Dedifferentiated amniotic fluid mesenchymal stem cell (primary cell): ENCODE data around the gene HOXD8.

Experiments
- DNase-seq: peaks from one replicate; pipeline ENCODE4 v3.0.0-alpha.2; 2016; ENCODE audit errors: extremely low spot score

HOXD8 gene

GRCh38 chr2:176115883-176116813 is 13.4 kb upstream of the HOXD8 start, which contains the start of gene HOXD10:
Gene HOXD10 (plus strand): TSS chr2:176116778. CDS start chr2:176116834, 56 bp downstream.
- no peak for DNase-seq

DNA sequence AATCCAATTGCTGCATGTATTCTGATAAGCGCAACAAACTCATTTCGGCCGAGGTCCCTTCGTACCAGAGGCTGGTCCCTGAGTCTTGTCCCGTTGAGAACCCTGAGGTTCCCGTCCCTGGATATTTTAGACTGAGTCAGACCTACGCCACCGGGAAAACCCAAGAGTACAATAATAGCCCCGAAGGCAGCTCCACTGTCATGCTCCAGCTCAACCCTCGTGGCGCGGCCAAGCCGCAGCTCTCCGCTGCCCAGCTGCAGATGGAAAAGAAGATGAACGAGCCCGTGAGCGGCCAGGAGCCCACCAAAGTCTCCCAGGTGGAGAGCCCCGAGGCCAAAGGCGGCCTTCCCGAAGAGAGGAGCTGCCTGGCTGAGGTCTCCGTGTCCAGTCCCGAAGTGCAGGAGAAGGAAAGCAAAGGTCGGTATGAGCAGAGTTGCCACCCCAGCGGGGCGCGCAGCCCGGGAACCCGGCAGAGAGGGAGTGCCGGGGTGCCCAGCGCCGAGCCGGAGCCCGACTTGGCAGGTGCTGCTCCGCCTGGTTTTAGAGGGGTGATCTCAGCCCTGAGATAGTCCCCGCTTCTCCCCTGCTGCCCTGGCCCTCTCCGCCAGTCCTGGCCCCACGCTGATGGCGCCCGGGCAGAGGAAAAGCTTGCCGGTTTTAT is 12.2 kb upstream of the HOXD8 start:
- no peak for DNase-seq

DNA sequence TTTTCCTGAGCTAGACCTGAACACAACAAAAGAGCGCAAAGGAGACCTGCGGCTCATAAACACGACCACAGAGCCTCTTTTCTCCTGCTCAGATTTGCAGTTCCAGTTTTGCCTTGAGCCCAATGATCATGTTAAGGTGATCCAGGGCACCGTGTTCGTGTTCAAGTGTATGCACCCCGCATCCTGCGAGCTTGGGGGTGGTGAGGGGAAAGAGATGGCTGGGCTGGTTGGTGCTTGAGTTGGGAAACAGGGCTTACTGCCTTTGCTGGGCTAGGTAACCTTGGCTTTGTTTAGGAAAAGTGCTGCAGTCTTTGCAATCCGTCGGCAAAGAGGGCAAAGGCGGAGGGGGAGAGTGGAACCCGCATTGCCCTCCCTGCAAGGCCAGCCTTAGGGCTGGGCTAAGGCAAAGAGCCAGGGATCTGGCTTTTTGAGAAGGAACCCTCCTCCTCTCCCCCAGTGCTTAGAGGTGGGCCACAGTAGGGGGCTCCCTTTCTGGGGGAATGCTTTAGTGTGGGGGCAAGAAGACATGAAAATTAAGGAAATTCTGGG is 11.6 kb upstream of the HOXD8 start:
- DNase-seq, result no peak

GRCh38 chr2:176118601-176119339 is 10.7 kb upstream of the HOXD8 start:
- DNase-seq, result no peak

- DNase-seq, result no peak
Observed at GRCh38 chr2:176120364-176121189, 8.9 kb upstream of the HOXD8 start.

DNA sequence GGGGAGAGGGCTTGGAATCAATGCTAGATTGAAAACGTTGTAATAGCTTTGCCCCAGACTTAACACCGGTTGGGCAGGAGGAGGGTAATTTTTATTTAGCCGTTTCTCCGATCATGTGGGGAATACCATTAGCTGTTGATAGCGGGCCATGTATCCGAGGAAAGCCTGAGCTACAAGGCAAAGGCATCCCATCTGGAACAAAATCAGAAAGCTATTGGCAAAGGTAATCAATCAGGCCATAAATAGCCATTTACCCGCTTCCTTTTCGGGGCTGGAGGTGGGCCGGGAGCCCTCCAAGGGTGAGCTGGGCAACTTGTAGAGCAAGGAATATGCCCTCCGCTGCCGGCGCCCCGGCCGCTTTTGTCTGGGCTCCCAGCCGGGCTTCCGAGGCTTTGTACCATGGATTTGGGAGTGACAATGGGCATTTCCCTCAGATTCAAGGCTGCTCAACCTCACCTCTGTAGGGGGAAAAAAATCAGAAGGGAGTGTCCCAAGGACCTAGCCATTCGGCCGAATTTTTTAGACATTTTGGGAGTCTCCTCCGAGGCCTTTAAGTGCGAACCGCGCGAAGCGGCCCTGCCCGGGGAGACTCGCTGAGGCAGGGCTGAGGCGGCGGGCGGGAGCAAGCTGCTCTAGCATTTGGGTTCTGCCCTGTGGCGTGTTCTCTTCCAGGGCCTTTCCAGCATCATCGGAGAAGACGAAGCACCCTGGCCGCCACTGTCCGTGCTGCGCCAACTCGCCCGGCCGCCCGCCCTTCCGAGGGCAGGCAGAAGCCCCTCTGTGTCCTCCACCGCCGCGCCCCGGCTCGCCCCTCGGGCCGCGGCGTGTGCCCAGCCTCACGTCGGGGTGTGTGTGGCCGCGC is 8.1 kb upstream of the HOXD8 start:
- DNase-seq, result no peak

GRCh38 chr2:176122052-176122682 is 7.3 kb upstream of the HOXD8 start:
- DNase-seq, result no peak

DNA sequence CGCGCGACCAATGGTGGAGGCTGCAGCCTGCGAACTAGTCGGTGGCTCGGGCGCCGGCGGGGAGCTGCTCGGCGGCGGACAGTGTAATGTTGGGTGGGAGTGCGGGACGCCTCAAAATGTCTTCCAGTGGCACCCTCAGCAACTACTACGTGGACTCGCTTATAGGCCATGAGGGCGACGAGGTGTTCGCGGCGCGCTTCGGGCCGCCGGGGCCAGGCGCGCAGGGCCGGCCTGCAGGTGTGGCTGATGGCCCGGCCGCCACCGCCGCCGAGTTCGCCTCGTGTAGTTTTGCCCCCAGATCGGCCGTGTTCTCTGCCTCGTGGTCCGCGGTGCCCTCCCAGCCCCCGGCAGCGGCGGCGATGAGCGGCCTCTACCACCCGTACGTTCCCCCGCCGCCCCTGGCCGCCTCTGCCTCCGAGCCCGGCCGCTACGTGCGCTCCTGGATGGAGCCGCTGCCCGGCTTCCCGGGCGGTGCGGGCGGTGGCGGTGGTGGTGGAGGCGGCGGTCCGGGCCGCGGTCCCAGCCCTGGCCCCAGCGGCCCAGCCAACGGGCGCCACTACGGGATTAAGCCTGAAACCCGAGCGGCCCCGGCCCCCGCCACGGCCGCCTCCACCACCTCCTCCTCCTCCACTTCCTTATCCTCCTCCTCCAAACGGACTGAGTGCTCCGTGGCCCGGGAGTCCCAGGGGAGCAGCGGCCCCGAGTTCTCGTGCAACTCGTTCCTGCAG is 6.7 kb upstream of the HOXD8 start, which contains the start of gene HOXD9:
Gene HOXD9, plus strand, starts transcription at position 37 of the 728 bp plus-strand sequence. Its CDS starts 50 bp downstream, at position 87.
- DNase-seq, result no peak

- no peak for DNase-seq
Observed at GRCh38 chr2:176123411-176124109, 5.9 kb upstream of the HOXD8 start.

DNA sequence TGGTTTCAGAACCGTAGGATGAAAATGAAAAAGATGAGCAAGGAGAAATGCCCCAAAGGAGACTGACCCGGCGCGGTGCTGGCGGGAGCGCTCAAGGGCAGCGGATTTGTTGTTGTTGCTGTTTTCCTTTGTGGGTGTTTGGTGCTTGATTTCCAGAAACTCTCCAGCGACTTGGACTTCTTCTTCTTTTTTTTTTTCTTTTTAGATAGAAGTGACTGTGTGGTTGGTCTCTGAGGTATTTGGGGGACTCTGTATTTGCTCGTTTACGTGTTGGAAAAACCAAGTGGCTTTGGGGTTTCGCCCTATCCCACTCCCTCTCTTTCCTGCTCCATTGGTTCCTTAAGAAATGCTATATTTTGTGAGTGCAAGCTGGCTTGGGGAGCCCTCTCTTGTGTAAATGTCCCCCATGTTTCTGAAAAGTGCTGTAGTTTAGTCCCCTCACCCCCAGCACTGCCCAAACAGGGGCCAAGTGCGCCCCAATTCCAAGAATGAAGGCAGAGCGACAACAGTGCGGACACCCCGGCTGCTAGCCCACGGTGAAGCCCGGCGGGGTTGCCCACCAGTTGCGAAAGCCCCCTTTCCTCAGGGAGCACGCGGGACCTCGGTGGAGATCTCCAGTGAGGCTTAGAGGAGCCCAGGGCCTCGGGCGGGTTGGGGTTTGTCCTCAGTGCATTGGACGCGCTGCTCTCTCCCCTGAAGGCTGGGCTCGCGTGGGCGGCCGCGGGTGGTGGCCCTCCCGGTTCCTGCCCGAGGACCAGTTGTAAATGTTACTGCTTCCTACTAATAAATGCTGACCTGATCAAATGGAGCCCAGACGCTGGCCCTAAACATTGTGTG is 5.2 kb upstream of the HOXD8 start:
- no peak for DNase-seq

GRCh38 chr2:176124947-176125771 is 4.3 kb upstream of the HOXD8 start:
- DNase-seq, result no peak

GRCh38 chr2:176125772-176126054 is 3.8 kb upstream of the HOXD8 start:
- DNase-seq, result no peak

- peak; percentile 52 for DNase-seq
Observed at GRCh38 chr2:176126929-176127773, 2.4 kb upstream of the HOXD8 start.

DNA sequence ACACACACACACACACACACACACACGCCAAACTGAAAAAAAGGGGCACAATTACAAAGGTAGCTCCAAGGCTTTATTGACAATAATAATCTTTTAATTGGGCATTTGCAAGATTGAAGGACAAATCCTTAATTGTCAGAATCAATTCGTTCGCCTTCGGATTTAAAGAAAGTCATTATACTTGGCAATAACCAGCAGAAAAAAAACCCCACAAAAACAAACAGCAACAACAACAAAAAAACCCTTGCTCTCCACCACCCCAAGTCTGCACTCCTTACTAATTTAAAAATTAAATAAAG is 1.8 kb upstream of the HOXD8 start:
- DNase-seq, result no peak

GRCh38 chr2:176128172-176128981 is 1.1 kb upstream of the HOXD8 start:
- no peak for DNase-seq
